CD4-positive, alpha-beta T cell treated with Interleukin-15 for 1 hour (primary cell): ENCODE results near the gene NSRP1.
"Not testable (repeated sequence)": the region's sequence is repeated elsewhere in the genome, so short reads cannot be mapped to it uniquely, and the experiment has no call there.

Experiments
- DNase-seq: peaks from one replicate; pipeline ENCODE4 v3.0.0-alpha.2; 2020

Gene NSRP1

GRCh38 chr17:30130121-30130520 is 13.5 kb downstream of the NSRP1 start:
- no peak for DNase-seq

- no peak for DNase-seq
Observed at GRCh38 chr17:30132615-30133014, 16.0 kb downstream of the NSRP1 start.

- no peak for DNase-seq
Observed at GRCh38 chr17:30133197-30133596, 16.6 kb downstream of the NSRP1 start.

- DNase-seq, result no peak
Observed at GRCh38 chr17:30134551-30134950, 17.9 kb downstream of the NSRP1 start.

GRCh38 chr17:30137158-30137557 is 20.5 kb downstream of the NSRP1 start:
- no peak for DNase-seq

- not testable (repeated sequence) for DNase-seq
Observed at GRCh38 chr17:30147860-30148259, 31.2 kb downstream of the NSRP1 start.

GRCh38 chr17:30148376-30148775 is 31.8 kb downstream of the NSRP1 start:
- DNase-seq, result no peak

GRCh38 chr17:30151471-30151870 is 34.9 kb downstream of the NSRP1 start:
- DNase-seq, result no peak

- DNase-seq, result no peak
Observed at GRCh38 chr17:30153463-30153862, 36.8 kb downstream of the NSRP1 start.

GRCh38 chr17:30155389-30155788 is 38.8 kb downstream of the NSRP1 start:
- DNase-seq, result no peak

- DNase-seq, result no peak
Observed at GRCh38 chr17:30158896-30159625, 42.4 kb downstream of the NSRP1 start.

- DNase-seq, result no peak
Observed at GRCh38 chr17:30160419-30161172, 44.0 kb downstream of the NSRP1 start.

GRCh38 chr17:30161601-30162000 is 45.0 kb downstream of the NSRP1 start:
- no peak for DNase-seq

- DNase-seq, result no peak
Observed at GRCh38 chr17:30164531-30164930, 47.9 kb downstream of the NSRP1 start.

- no peak for DNase-seq
Observed at GRCh38 chr17:30165147-30165546, 48.5 kb downstream of the NSRP1 start.

- DNase-seq, result no peak
Observed at GRCh38 chr17:30165960-30166359, 49.3 kb downstream of the NSRP1 start.

- DNase-seq, result no peak
Observed at GRCh38 chr17:30170415-30170987, 53.9 kb downstream of the NSRP1 start.

GRCh38 chr17:30172560-30172959 is 55.9 kb downstream of the NSRP1 start:
- DNase-seq, result no peak

GRCh38 chr17:30173649-30174048 is 57.0 kb downstream of the NSRP1 start:
- no peak for DNase-seq

GRCh38 chr17:30174556-30174955 is 57.9 kb downstream of the NSRP1 start:
- DNase-seq, result no peak

- DNase-seq, result no peak
Observed at GRCh38 chr17:30176855-30177254, 60.2 kb downstream of the NSRP1 start.

- DNase-seq, result no peak
Observed at GRCh38 chr17:30186761-30187160, 70.1 kb downstream of the NSRP1 start.

- no peak for DNase-seq
Observed at GRCh38 chr17:30187573-30187972, 71.0 kb downstream of the NSRP1 start.
